Calu3 (cell line): ENCODE data around the gene RASGRF1. TPM values are rescaled to one million over a fixed set of nuclear protein-coding genes. Genes with fewer than 3 reads are reported as not detected.

ENCODE experiments used
- BruUV-seq: library from RNA; stranded (reverse); fragments of 400-500 nt; replicated peaks from 2 replicates; lab custom pipeline; 2021; lab: Mats Ljungman, UMichigan
- CTCF ChIA-PET: fragments of 300-600 bp; sonication (Branson Sonifier 250); formaldehyde crosslinking; loops from one replicate; lab custom pipeline; 2022; ENCODE audit warnings: antibody characterized with exemption; lab: Charles Lee
- DNase-seq: peaks from one replicate; pipeline ENCODE4 v3.0.0; 2022
- H3K27ac Mint-ChIP-seq: one replicate; pipeline ENCODE4 v1.8.0; 2022; ENCODE audit warnings: mixed read lengths; ENCODE audit not compliant: unreplicated experiment
- H3K27me3 Mint-ChIP-seq: one replicate; pipeline ENCODE4 v1.8.0; 2022; ENCODE audit warnings: mixed read lengths; ENCODE audit not compliant: unreplicated experiment
- H3K36me3 Mint-ChIP-seq: one replicate; pipeline ENCODE4 v1.8.0; 2022; ENCODE audit warnings: mild to moderate bottlenecking, moderate library complexity, mixed read lengths; ENCODE audit not compliant: insufficient read depth, unreplicated experiment
- H3K4me1 Mint-ChIP-seq: one replicate; pipeline ENCODE4 v1.8.0; 2022; ENCODE audit warnings: mild to moderate bottlenecking, low read depth, mixed read lengths; ENCODE audit not compliant: unreplicated experiment
- H3K4me3 Mint-ChIP-seq: one replicate; pipeline ENCODE4 v1.8.0; 2022; ENCODE audit warnings: mild to moderate bottlenecking, low read depth, moderate library complexity, mixed read lengths; ENCODE audit not compliant: unreplicated experiment
- H3K9me3 Mint-ChIP-seq: one replicate; pipeline ENCODE4 v1.8.0; 2022; ENCODE audit warnings: low read depth, mixed read lengths; ENCODE audit not compliant: unreplicated experiment
- intact Hi-C: fragments of 100-400 bp; cut with micrococcal nuclease; formaldehyde crosslinking; loops from one replicate; pipeline ENCODE4 v1.10.0; 2022; ENCODE audit not compliant: unreplicated experiment
- total RNA-seq: library from RNA; stranded (reverse); gene quantifications from 2 replicates; pipeline ENCODE4 v1.2.3, GENCODE V29; 2022
- TF ChIP-seq, protein P1 (sequence below): fragments of 200-600 bp; IDR thresholded peaks from one replicate; pipeline ENCODE4 v1.8.0; 2022; ENCODE audit warnings: antibody characterized with exemption; ENCODE audit not compliant: unreplicated experiment

Gene RASGRF1
- total RNA-seq, 1 experiment from 2014 or later = 2.2 TPM

- intact Hi-C loops = no loop called here
- H3K9me3 Mint-ChIP-seq = no peaks in the 10 kb centered on the region
- DNase-seq = no peak
- no peak overlapping the region for H3K4me3 Mint-ChIP-seq
- H3K4me1 Mint-ChIP-seq = peaks cover 8% of the 10 kb centered on the region
- peaks cover 64% of the 10 kb centered on the region for H3K36me3 Mint-ChIP-seq
- no peak overlapping the region for H3K27ac Mint-ChIP-seq
- TF ChIP-seq, protein P1, sequence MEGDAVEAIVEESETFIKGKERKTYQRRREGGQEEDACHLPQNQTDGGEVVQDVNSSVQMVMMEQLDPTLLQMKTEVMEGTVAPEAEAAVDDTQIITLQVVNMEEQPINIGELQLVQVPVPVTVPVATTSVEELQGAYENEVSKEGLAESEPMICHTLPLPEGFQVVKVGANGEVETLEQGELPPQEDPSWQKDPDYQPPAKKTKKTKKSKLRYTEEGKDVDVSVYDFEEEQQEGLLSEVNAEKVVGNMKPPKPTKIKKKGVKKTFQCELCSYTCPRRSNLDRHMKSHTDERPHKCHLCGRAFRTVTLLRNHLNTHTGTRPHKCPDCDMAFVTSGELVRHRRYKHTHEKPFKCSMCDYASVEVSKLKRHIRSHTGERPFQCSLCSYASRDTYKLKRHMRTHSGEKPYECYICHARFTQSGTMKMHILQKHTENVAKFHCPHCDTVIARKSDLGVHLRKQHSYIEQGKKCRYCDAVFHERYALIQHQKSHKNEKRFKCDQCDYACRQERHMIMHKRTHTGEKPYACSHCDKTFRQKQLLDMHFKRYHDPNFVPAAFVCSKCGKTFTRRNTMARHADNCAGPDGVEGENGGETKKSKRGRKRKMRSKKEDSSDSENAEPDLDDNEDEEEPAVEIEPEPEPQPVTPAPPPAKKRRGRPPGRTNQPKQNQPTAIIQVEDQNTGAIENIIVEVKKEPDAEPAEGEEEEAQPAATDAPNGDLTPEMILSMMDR = no peak
- CTCF ChIA-PET = interaction anchor here (1.0 kb wide), 1 partner anchor 30 kb away, joined by 3 read pairs; no protein-coding TSS in a partner anchor
- H3K27me3 Mint-ChIP-seq = no peaks in the 10 kb centered on the region
- no TSS peak for BruUV-seq
Observed at GRCh38 chr15:78927077-78927790, 163.3 kb downstream of the RASGRF1 start.

GRCh38 chr15:78925956-78926743 lies 164.4 kb downstream of the RASGRF1 start:
- Mint-ChIP-seq H3K36me3 (peaks cover 66% of the 10 kb centered on the region), H3K4me3 (no peak overlapping the region)

DNA sequence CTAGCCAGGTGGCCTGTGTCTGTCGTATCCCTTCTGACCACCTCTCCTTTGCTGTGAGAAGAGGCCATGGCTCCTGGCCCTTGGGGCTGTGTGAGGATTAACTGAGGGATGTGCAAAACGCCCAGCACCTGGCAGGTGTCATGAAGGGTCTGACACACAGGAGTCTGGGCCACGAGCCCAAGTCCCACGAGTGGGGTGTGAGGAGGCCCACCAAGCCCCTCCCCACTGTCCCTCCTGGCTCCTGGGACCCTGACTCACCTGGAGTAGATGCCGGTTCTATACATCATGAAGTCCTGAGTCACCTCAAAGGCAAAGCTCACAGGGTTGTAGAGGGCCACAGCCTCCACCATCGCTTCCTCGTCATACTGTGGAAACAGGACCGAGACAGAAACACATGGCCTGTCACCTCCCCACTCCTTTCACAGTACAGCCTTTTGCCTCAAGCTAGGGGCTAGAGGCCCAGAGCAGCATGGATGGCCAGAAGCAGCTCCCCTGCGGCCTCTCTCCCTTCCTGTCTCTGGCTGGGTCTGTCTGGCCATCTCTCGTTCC lies 165.4 kb downstream of the RASGRF1 start:
- TF ChIP-seq, protein P1 = no peak
- Mint-ChIP-seq H3K36me3 (peaks cover 70% of the 10 kb centered on the region), H3K27me3 (no peaks in the 10 kb centered on the region), H3K27ac (peak overlapping the region; percentile 45), H3K9me3 (no peaks in the 10 kb centered on the region), H3K4me1 (no peaks in the 10 kb centered on the region), H3K4me3 (no peak overlapping the region)
- no peak for DNase-seq
- BruUV-seq = no TSS peak
- CTCF ChIA-PET = interaction anchor here (0.6 to 0.7 kb wide), 4 partner anchors 54 to 720 kb away, joined by 3 to 7 read pairs (median 3); no protein-coding TSS in a partner anchor
- intact Hi-C loops = no loop called here

More at GRCh38 chr15:78925956-78926743, 164.4 kb downstream of the RASGRF1 start:
- peaks cover 4% of the 10 kb centered on the region for H3K4me1 Mint-ChIP-seq
- TF ChIP-seq, protein P1 = no peak
- CTCF ChIA-PET = interaction anchor here (0.6 to 1.0 kb wide), 2 partner anchors 29 to 53 kb away, joined by 3 read pairs; no protein-coding TSS in a partner anchor
- intact Hi-C loops = no loop called here
- no peaks in the 10 kb centered on the region for H3K27me3 Mint-ChIP-seq
- no peaks in the 10 kb centered on the region for H3K9me3 Mint-ChIP-seq
- BruUV-seq = no TSS peak
- DNase-seq = no peak
- H3K27ac Mint-ChIP-seq = no peak overlapping the region
